Stimulated activated CD4-positive, alpha-beta T cell treated with anti-CD3 and anti-CD28 coated beads, Interleukin-12 subunit alpha, Interleukin-12 subunit beta, amount 100 ng/mL, for 24 hours (primary cell): ENCODE measurements around the gene GH2.

Experiments
- DNase-seq, 2 experiments: peaks; one replicate each; pipeline ENCODE4 v3.0.0-alpha.2; 2020; ENCODE audit warnings: low read depth in 2 of 2

The GH2 gene

GRCh38 chr17:63841350-63842172, 40.2 kb downstream of the GH2 start:
- no peak for DNase-seq

- DNase-seq: no peak
Observed at GRCh38 chr17:63840591-63841349, 41.0 kb downstream of the GH2 start.

- no peak for DNase-seq
Observed at GRCh38 chr17:63838631-63839171, 43.0 kb downstream of the GH2 start.

- DNase-seq: no peak
Observed at GRCh38 chr17:63837962-63838600, 43.7 kb downstream of the GH2 start.

- no peak for DNase-seq
Observed at GRCh38 chr17:63837480-63837879, 44.3 kb downstream of the GH2 start.

GRCh38 chr17:63836811-63837210, 44.9 kb downstream of the GH2 start:
- no peak for DNase-seq

- DNase-seq: no peak
Observed at GRCh38 chr17:63835167-63835720, 46.5 kb downstream of the GH2 start.

GRCh38 chr17:63834431-63835166, 47.1 kb downstream of the GH2 start:
- DNase-seq: no peak

- no peak for DNase-seq
Observed at GRCh38 chr17:63833741-63834373, 47.9 kb downstream of the GH2 start.

GRCh38 chr17:63833026-63833740, 48.6 kb downstream of the GH2 start:
- no peak for DNase-seq

GRCh38 chr17:63832455-63832854, 49.3 kb downstream of the GH2 start:
- DNase-seq: no peak

GRCh38 chr17:63832014-63832413, 49.7 kb downstream of the GH2 start:
- DNase-seq: no peak

GRCh38 chr17:63831505-63831904, 50.2 kb downstream of the GH2 start:
- DNase-seq: no peak

GRCh38 chr17:63830904-63831491, 50.7 kb downstream of the GH2 start:
- no peak for DNase-seq

- no peak for DNase-seq
Observed at GRCh38 chr17:63830278-63830677, 51.5 kb downstream of the GH2 start.
